H9 (cell line): ENCODE results near the gene CCBE1. TPM values are rescaled to one million over a fixed set of nuclear protein-coding genes. Genes with fewer than 3 reads are reported as not detected.

Source experiments
- DNase-seq: peaks from one replicate; pipeline ENCODE4 v3.0.0-alpha.2; 2017
- H2AFZ ChIP-seq: one replicate; pipeline ENCODE4 v1.6.1; 2013; ENCODE audit warnings: mild to moderate bottlenecking, low read length, control low read depth, moderate library complexity
- H2AK5ac ChIP-seq: 2 replicates; pipeline ENCODE4 v1.6.1; 2013; ENCODE audit warnings: low read length, control low read depth, mixed read lengths; ENCODE audit not compliant: insufficient read length
- H2BK120ac ChIP-seq: one replicate; pipeline ENCODE4 v1.6.1; 2013; ENCODE audit warnings: low read depth, mild to moderate bottlenecking, low read length, control low read depth, inconsistent platforms; ENCODE audit not compliant: poor library complexity, severe bottlenecking
- H2BK12ac ChIP-seq: 2 replicates; pipeline ENCODE4 v1.6.1; 2013; ENCODE audit warnings: low read length, control low read depth, mixed read lengths, low read depth; ENCODE audit not compliant: insufficient read length
- H2BK15ac ChIP-seq: 2 replicates; pipeline ENCODE4 v1.6.1; 2013; ENCODE audit warnings: low read depth, low read length, control low read depth
- H2BK20ac ChIP-seq: one replicate; pipeline ENCODE4 v1.6.1; 2013; ENCODE audit warnings: low read depth, mild to moderate bottlenecking, low read length, control low read depth, inconsistent platforms; ENCODE audit not compliant: poor library complexity, severe bottlenecking
- H2BK5ac ChIP-seq: 2 replicates; pipeline ENCODE4 v1.6.1; 2013; ENCODE audit warnings: low read length, control low read depth, mixed read lengths; ENCODE audit not compliant: insufficient read length
- H3K14ac ChIP-seq: 2 replicates; pipeline ENCODE4 v1.6.1; 2013; ENCODE audit warnings: low read length, control low read depth; ENCODE audit not compliant: insufficient read depth
- H3K18ac ChIP-seq: 2 replicates; pipeline ENCODE4 v1.6.1; 2013; ENCODE audit warnings: low read depth, mild to moderate bottlenecking, mixed read lengths, low read length, control low read depth; ENCODE audit not compliant: insufficient read length
- H3K23ac ChIP-seq: 2 replicates; pipeline ENCODE4 v1.6.1; 2013; ENCODE audit warnings: low read length, control low read depth, mixed read lengths, low read depth; ENCODE audit not compliant: insufficient read length
- H3K23me2 ChIP-seq: 2 replicates; pipeline ENCODE4 v1.6.1; 2013; ENCODE audit warnings: low read depth, mild to moderate bottlenecking, mixed read lengths, low read length, control low read depth; ENCODE audit not compliant: insufficient read length, poor library complexity, severe bottlenecking
- H3K27ac ChIP-seq: 2 replicates; pipeline ENCODE4 v1.5.1; 2013; ENCODE audit warnings: low read length, control low read depth, mixed read lengths, low read depth; ENCODE audit not compliant: insufficient read length
- H3K27me3 ChIP-seq: 2 replicates; pipeline ENCODE4 v1.6.1; 2013; ENCODE audit warnings: low read length, control low read depth, inconsistent platforms; ENCODE audit not compliant: insufficient read depth
- H3K4ac ChIP-seq: 2 replicates; pipeline ENCODE4 v1.6.1; 2013; ENCODE audit warnings: low read depth, mild to moderate bottlenecking, control low read depth, inconsistent platforms, low read length, moderate library complexity
- H3K4me1 ChIP-seq: 2 replicates; pipeline ENCODE4 v1.6.1; 2013; ENCODE audit warnings: low read length, control low read depth, inconsistent platforms; ENCODE audit not compliant: insufficient read depth
- H3K4me2 ChIP-seq: 2 replicates; pipeline ENCODE4 v1.6.1; 2013; ENCODE audit warnings: low read length, control low read depth, mixed read lengths; ENCODE audit not compliant: insufficient read length, insufficient read depth
- H3K56ac ChIP-seq: 2 replicates; pipeline ENCODE4 v1.6.1; 2013; ENCODE audit warnings: low read depth, mild to moderate bottlenecking, mixed read lengths, low read length, control low read depth; ENCODE audit not compliant: insufficient read length
- H3K79me1 ChIP-seq: 2 replicates; pipeline ENCODE4 v1.6.1; 2013; ENCODE audit warnings: low read depth, mild to moderate bottlenecking, moderate library complexity, low read length, control low read depth, inconsistent platforms; ENCODE audit not compliant: insufficient read depth, poor library complexity, severe bottlenecking
- H3K79me2 ChIP-seq: 2 replicates; pipeline ENCODE4 v1.6.1; 2013; ENCODE audit warnings: low read length, control low read depth, inconsistent platforms; ENCODE audit not compliant: insufficient read depth
- H3K9ac ChIP-seq: 2 replicates; pipeline ENCODE4 v1.6.1; 2013; ENCODE audit warnings: low read length, control low read depth, mixed read lengths; ENCODE audit not compliant: insufficient read length; ENCODE audit errors: extremely low read depth
- H3K9me3 ChIP-seq: one replicate; pipeline ENCODE4 v1.6.1; 2013; ENCODE audit warnings: low read depth, low read length, inconsistent platforms; ENCODE audit not compliant: control insufficient read depth
- H3T11ph ChIP-seq: one replicate; pipeline ENCODE4 v1.6.1; 2013; ENCODE audit warnings: mild to moderate bottlenecking, low read length, control low read depth, inconsistent platforms
- H4K20me1 ChIP-seq: one replicate; pipeline ENCODE4 v1.6.1; 2013; ENCODE audit not compliant: control insufficient read depth, insufficient read length, insufficient read depth
- H4K5ac ChIP-seq: 2 replicates; pipeline ENCODE4 v1.6.1; 2013; ENCODE audit warnings: low read depth, mild to moderate bottlenecking, mixed read lengths, low read length, control low read depth; ENCODE audit not compliant: insufficient read length
- H4K8ac ChIP-seq: replicated peaks from 2 replicates; pipeline ENCODE4 v1.6.1; 2013; ENCODE audit warnings: low read length, control low read depth, mixed read lengths, low read depth; ENCODE audit not compliant: insufficient read length
- H4K91ac ChIP-seq: 2 replicates; pipeline ENCODE4 v1.6.1; 2013; ENCODE audit warnings: low read depth, mild to moderate bottlenecking, moderate library complexity, mixed read lengths, low read length, control low read depth; ENCODE audit not compliant: insufficient read length
- H3K27ac Mint-ChIP-seq, 3 experiments: 2 replicates in 2 of 3; 3 replicates in 1 of 3; pipeline ENCODE4 v1.8.0; 2020 to 2021; ENCODE audit warnings: mixed read lengths in 3 of 3, mild to moderate bottlenecking in 1 of 3, moderate library complexity in 1 of 3
- H3K27me3 Mint-ChIP-seq: 2 replicates; pipeline ENCODE4 v1.8.0; 2021; ENCODE audit warnings: low read depth, mild to moderate bottlenecking, moderate library complexity, mixed read lengths
- H3K36me3 Mint-ChIP-seq, 3 experiments: 2 replicates in 2 of 3; 3 replicates in 1 of 3; pipeline ENCODE4 v1.8.0; 2020 to 2021; ENCODE audit warnings: low read depth in 3 of 3, mixed read lengths in 3 of 3; ENCODE audit not compliant: insufficient read depth in 1 of 3
- H3K4me1 Mint-ChIP-seq, 2 experiments: 2 replicates each; pipeline ENCODE4 v1.8.0; 2020; ENCODE audit warnings: mixed read lengths in 2 of 2
- H3K4me3 Mint-ChIP-seq, 2 experiments: 2 replicates in 1 of 2; 3 replicates in 1 of 2; pipeline ENCODE4 v1.8.0; 2020 to 2021; ENCODE audit warnings: mild to moderate bottlenecking in 2 of 2, mixed read lengths in 2 of 2, moderate library complexity in 1 of 2
- H3K9me3 Mint-ChIP-seq, 2 experiments: 2 replicates in 1 of 2; 3 replicates in 1 of 2; pipeline ENCODE4 v1.8.0; 2020; ENCODE audit warnings: mild to moderate bottlenecking in 2 of 2, mixed read lengths in 2 of 2, moderate library complexity in 1 of 2
- WGBS: extraction: QIAGEN DNeasy Blood & Tissue Kit; methylation state at CpG from one replicate; pipeline ENCODE4 v1.1.7; 2013; ENCODE audit warnings: missing lambda C conversion rate, low lambda C conversion rate, mixed read lengths; ENCODE audit not compliant: insufficient read length; ENCODE audit errors: extremely low coverage; 5-methylcytosine and 5-hydroxymethylcytosine counted together
- total RNA-seq: library from RNA; stranded (reverse); gene quantifications from 2 replicates; pipeline ENCODE4 v1.2.1, GENCODE V29; 2021
- TF ChIP-seq, protein P1 (sequence below): fragments of 200-600 bp; sonication (generic); conservative IDR thresholded peaks from 3 replicates; pipeline ENCODE4 v1.8.0; 2021; ENCODE audit warnings: antibody characterized with exemption, mild to moderate bottlenecking

CCBE1 gene
- total RNA-seq, 1 experiment from 2014 or later: 0.39 TPM

DNA sequence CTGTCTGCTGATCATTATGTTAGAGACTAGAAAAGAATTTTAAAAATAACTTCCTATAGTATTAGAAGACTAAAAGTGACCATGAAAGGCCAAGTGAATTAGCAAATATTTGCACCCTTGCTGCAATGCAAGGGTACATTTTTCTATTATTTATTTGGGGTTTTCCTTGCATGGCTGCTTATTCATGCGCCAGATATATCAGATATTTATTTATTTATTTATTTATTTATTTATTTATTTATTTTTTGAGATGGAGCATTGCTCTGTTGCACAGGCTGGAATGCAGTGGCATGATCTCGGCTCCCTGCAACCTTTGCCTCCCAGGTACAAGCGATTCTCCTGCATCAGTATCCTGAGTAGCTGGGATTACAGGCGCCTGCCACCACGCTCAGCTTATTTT lies 211.8 kb downstream of the CCBE1 start:
- Histone ChIP-seq H4K20me1 (no peaks in the 10 kb centered on the region), H3K4me2 (no peak overlapping the region), H3K79me1 (no peaks in the 10 kb centered on the region), H3K14ac (no peak overlapping the region), H3K56ac (no peak overlapping the region), H2BK5ac (no peak overlapping the region), H3K9me3 (no peaks in the 10 kb centered on the region), H4K8ac (no peak overlapping the region), H2AK5ac (no peak overlapping the region), H2AFZ (no peak overlapping the region), H2BK12ac (no peak overlapping the region), H3K9ac (no peak overlapping the region), H3T11ph (no peak overlapping the region), H2BK20ac (no peak overlapping the region), H3K18ac (no peak overlapping the region), H3K23me2 (no peaks in the 10 kb centered on the region), H2BK15ac (no peak overlapping the region), H4K91ac (no peak overlapping the region), H2BK120ac (no peak overlapping the region), H3K4me1 (no peaks in the 10 kb centered on the region), H4K5ac (no peak overlapping the region), H3K79me2 (no peaks in the 10 kb centered on the region), H3K27me3 (no peaks in the 10 kb centered on the region), H3K23ac (no peak overlapping the region), H3K27ac (no peak overlapping the region), H3K4ac (no peak overlapping the region)
- H3K27me3 Mint-ChIP-seq: no peaks in the 10 kb centered on the region
- H3K36me3 Mint-ChIP-seq: no peaks in the 10 kb centered on the region
- no peaks in the 10 kb centered on the region for H3K9me3 Mint-ChIP-seq
- H3K4me3 Mint-ChIP-seq: no peak overlapping the region
- H3K4me1 Mint-ChIP-seq: no peaks in the 10 kb centered on the region
- no CpG with 5 or more reads among the region's 5 CpGs for WGBS
- no peak for DNase-seq
- TF ChIP-seq, protein P1, sequence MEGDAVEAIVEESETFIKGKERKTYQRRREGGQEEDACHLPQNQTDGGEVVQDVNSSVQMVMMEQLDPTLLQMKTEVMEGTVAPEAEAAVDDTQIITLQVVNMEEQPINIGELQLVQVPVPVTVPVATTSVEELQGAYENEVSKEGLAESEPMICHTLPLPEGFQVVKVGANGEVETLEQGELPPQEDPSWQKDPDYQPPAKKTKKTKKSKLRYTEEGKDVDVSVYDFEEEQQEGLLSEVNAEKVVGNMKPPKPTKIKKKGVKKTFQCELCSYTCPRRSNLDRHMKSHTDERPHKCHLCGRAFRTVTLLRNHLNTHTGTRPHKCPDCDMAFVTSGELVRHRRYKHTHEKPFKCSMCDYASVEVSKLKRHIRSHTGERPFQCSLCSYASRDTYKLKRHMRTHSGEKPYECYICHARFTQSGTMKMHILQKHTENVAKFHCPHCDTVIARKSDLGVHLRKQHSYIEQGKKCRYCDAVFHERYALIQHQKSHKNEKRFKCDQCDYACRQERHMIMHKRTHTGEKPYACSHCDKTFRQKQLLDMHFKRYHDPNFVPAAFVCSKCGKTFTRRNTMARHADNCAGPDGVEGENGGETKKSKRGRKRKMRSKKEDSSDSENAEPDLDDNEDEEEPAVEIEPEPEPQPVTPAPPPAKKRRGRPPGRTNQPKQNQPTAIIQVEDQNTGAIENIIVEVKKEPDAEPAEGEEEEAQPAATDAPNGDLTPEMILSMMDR: no peak
- H3K27ac Mint-ChIP-seq: no peak overlapping the region
